IMR-90 (cell line): ENCODE data around the gene CAMTA1. TPM values are rescaled to one million over a fixed set of nuclear protein-coding genes. Genes with fewer than 3 reads are reported as not detected.

ENCODE experiments used
- ATAC-seq: fragments of 200-7000 bp; cut with Tn5 transposase; 2 replicates; pipeline ENCODE4 v1.9.1; 2020; ENCODE audit warnings: low read depth, mild to moderate bottlenecking, moderate library complexity
- BruUV-seq: library from RNA; stranded (reverse); fragments of 400-500 nt; replicated peaks from 2 replicates; lab custom pipeline; 2021; lab: Mats Ljungman, UMichigan
- CTCF ChIA-PET: fragments of 300-600 bp; formaldehyde crosslinking; extraction: SDS; loops from one replicate; lab custom pipeline; 2021; ENCODE audit warnings: antibody characterized with exemption; lab: Yijun Ruan, JAX
- POLR2A ChIA-PET: fragments of 300-600 bp; sonication (Branson Sonifier 250); formaldehyde crosslinking; loops from one replicate; lab custom pipeline; 2022; ENCODE audit warnings: antibody characterized with exemption; ENCODE audit not compliant: unreplicated experiment; lab: Charles Lee
- DNase-seq: peaks from one replicate; pipeline ENCODE4 v3.0.0; 2013
- H2AFZ ChIP-seq: replicated peaks from 2 replicates; pipeline ENCODE3; 2013; ENCODE audit warnings: low read length, mild to moderate bottlenecking; ENCODE audit not compliant: poor library complexity
- H2AK5ac ChIP-seq: 2 replicates; pipeline ENCODE4 v1.6.1; 2013; ENCODE audit warnings: low read depth, low read length, inconsistent platforms
- H2AK9ac ChIP-seq: replicated peaks from 2 replicates; pipeline ENCODE3; 2013; ENCODE audit warnings: mild to moderate bottlenecking, low read depth, low read length, moderate library complexity; ENCODE audit not compliant: poor library complexity
- H2BK120ac ChIP-seq: 2 replicates; pipeline ENCODE4 v1.6.1; 2013; ENCODE audit warnings: low read depth, low read length, inconsistent platforms
- H2BK15ac ChIP-seq: 3 replicates; pipeline ENCODE4 v1.6.1; 2013; ENCODE audit warnings: low read depth, low read length, inconsistent platforms
- H2BK20ac ChIP-seq: 2 replicates; pipeline ENCODE4 v1.6.1; 2013; ENCODE audit warnings: low read depth, mild to moderate bottlenecking, inconsistent platforms, low read length, moderate library complexity
- H2BK5ac ChIP-seq: 2 replicates; pipeline ENCODE4 v1.6.1; 2013; ENCODE audit warnings: mild to moderate bottlenecking, low read depth, low read length, inconsistent platforms; ENCODE audit not compliant: poor library complexity, severe bottlenecking
- H3K14ac ChIP-seq: replicated peaks from 2 replicates; pipeline ENCODE4 v1.6.1; 2013; ENCODE audit warnings: low read depth, low read length, inconsistent platforms
- H3K18ac ChIP-seq: 2 replicates; pipeline ENCODE4 v1.6.1; 2013; ENCODE audit warnings: low read depth, low read length, control low read depth
- H3K23ac ChIP-seq: 2 replicates; pipeline ENCODE4 v1.6.1; 2013; ENCODE audit warnings: low read depth, low read length, inconsistent platforms
- H3K27ac ChIP-seq: 2 replicates; pipeline ENCODE4 v1.5.1; 2013; ENCODE audit warnings: mild to moderate bottlenecking, control low read depth, low read length; ENCODE audit not compliant: insufficient read depth
- H3K27me3 ChIP-seq: 2 replicates; pipeline ENCODE4 v1.6.1; 2013; ENCODE audit warnings: low read length; ENCODE audit not compliant: control insufficient read depth, insufficient read depth
- H3K36me3 ChIP-seq: 2 replicates; pipeline ENCODE4 v1.6.1; 2013; ENCODE audit warnings: low read length, mixed read lengths; ENCODE audit not compliant: control insufficient read depth, insufficient read depth
- H3K4ac ChIP-seq: 2 replicates; pipeline ENCODE4 v1.6.1; 2013; ENCODE audit warnings: low read depth, low read length, inconsistent platforms
- H3K4me1 ChIP-seq: 2 replicates; pipeline ENCODE4 v1.6.1; 2013; ENCODE audit warnings: low read length, mixed read lengths; ENCODE audit not compliant: control insufficient read depth, insufficient read depth
- H3K4me2 ChIP-seq: 2 replicates; pipeline ENCODE4 v1.6.1; 2013; ENCODE audit warnings: low read depth, mild to moderate bottlenecking, control low read depth, low read length, moderate library complexity
- H3K4me3 ChIP-seq: 2 replicates; pipeline ENCODE4 v1.5.1; 2013; ENCODE audit warnings: low read depth, mild to moderate bottlenecking, control low read depth, low read length, moderate library complexity; ENCODE audit not compliant: insufficient read depth
- H3K56ac ChIP-seq: 2 replicates; pipeline ENCODE4 v1.6.1; 2013; ENCODE audit warnings: low read length, inconsistent platforms; ENCODE audit not compliant: insufficient read depth; ENCODE audit errors: extremely low read depth
- H3K79me1 ChIP-seq, 2 experiments: 2 replicates each; pipeline ENCODE4 v1.6.1; 2013; ENCODE audit warnings: low read length in 2 of 2, inconsistent platforms in 1 of 2, low read depth in 1 of 2
- H3K9ac ChIP-seq: 2 replicates; pipeline ENCODE4 v1.6.1; 2013; ENCODE audit warnings: low read depth, low read length, control low read depth
- H3K9me1 ChIP-seq: 2 replicates; pipeline ENCODE4 v1.6.1; 2013; ENCODE audit warnings: low read length, inconsistent platforms; ENCODE audit not compliant: insufficient read depth
- H3K9me3 ChIP-seq: 2 replicates; pipeline ENCODE4 v1.6.1; 2013; ENCODE audit warnings: low read length; ENCODE audit not compliant: control insufficient read depth, insufficient read depth
- H4K20me1 ChIP-seq: 2 replicates; pipeline ENCODE4 v1.6.1; 2013; ENCODE audit warnings: low read length, inconsistent platforms; ENCODE audit not compliant: insufficient read depth
- H4K5ac ChIP-seq: 2 replicates; pipeline ENCODE4 v1.6.1; 2013; ENCODE audit warnings: mild to moderate bottlenecking, low read depth, low read length, control low read depth
- H4K8ac ChIP-seq, 2 experiments: 2 replicates each; pipeline ENCODE4 v1.6.1; 2013; ENCODE audit warnings: low read depth in 2 of 2, low read length in 2 of 2, control low read depth in 1 of 2, inconsistent platforms in 1 of 2
- H4K91ac ChIP-seq: 2 replicates; pipeline ENCODE4 v1.6.1; 2013; ENCODE audit warnings: low read depth, low read length, inconsistent platforms; ENCODE audit not compliant: insufficient read depth
- BHLHE40 ChIP-seq: fragments of 150-350 bp; IDR thresholded peaks from 2 replicates; pipeline ENCODE4 v1.6.1; 2016; ENCODE audit warnings: mild to moderate bottlenecking, low read depth, low read length
- FOS ChIP-seq: fragments of 150-350 bp; IDR thresholded peaks from 2 replicates; pipeline ENCODE4 v1.6.1; 2016; ENCODE audit warnings: low read depth, low read length
- MAFK ChIP-seq: IDR thresholded peaks from 2 replicates; pipeline ENCODE4 v1.6.1; 2012; ENCODE audit warnings: low read depth, low read length, improper control_type of control experiment
- MAZ ChIP-seq: IDR thresholded peaks from 2 replicates; pipeline ENCODE4 v1.6.1; 2012; ENCODE audit warnings: low read depth, mild to moderate bottlenecking, low read length, improper control_type of control experiment, moderate library complexity, borderline replicate concordance
- MXI1 ChIP-seq: IDR thresholded peaks from 2 replicates; pipeline ENCODE4 v1.6.1; 2012; ENCODE audit warnings: low read depth, mild to moderate bottlenecking, low read length, moderate library complexity, borderline replicate concordance
- NFE2L2 ChIP-seq: fragments of 150-350 bp; IDR thresholded peaks from 2 replicates; pipeline ENCODE4 v1.6.1; 2016; ENCODE audit warnings: low read depth, mild to moderate bottlenecking, low read length
- RAD21 ChIP-seq: IDR thresholded peaks from 2 replicates; pipeline ENCODE4 v1.6.1; 2012; ENCODE audit warnings: low read length, improper control_type of control experiment
- WGBS, 2 experiments: methylation state at CpG; one replicate each; pipeline versions ENCODE4 v1.1.5 to v1.1.7; 2013; ENCODE audit warnings: missing lambda C conversion rate in 2 of 2; ENCODE audit not compliant: insufficient read length in 1 of 2; ENCODE audit errors: extremely low coverage in 2 of 2; 5-methylcytosine and 5-hydroxymethylcytosine counted together
- dilution Hi-C: fragments of 300-500 bp; cut with HindIII; formaldehyde crosslinking; loops from one replicate; pipeline ENCODE4 v1.14.3; 2018; ENCODE audit warnings: low sequenced_read_pairs; ENCODE audit not compliant: unreplicated experiment
- in situ Hi-C: fragments of 300-500 bp; cut with MboI; formaldehyde crosslinking; loops from 3 replicates; pipeline ENCODE4 v1.14.3; 2019; ENCODE audit warnings: low sequenced_read_pairs, inconsistent platforms, mixed read lengths
- intact Hi-C: fragments of 100-400 bp; cut with micrococcal nuclease; formaldehyde crosslinking; loops from 2 replicates; pipeline ENCODE4 v1.10.0; 2022
- polyA plus RNA-seq, 3 experiments: library from polyadenylated mRNA; depleted of rRNA; stranded (reverse); fragments of >200 nt; gene quantifications; 2 replicates each; pipeline ENCODE4 v1.2.3, GENCODE V29; 2012; ENCODE audit warnings: low replicate concordance in 1 of 3
- total RNA-seq: library from RNA; depleted of rRNA; stranded (reverse); fragments of >200 nt; gene quantifications from 2 replicates; pipeline ENCODE4 v1.2.3, GENCODE V29; 2012
- TF ChIP-seq, protein P1 (sequence below): conservative IDR thresholded peaks from 2 replicates; pipeline ENCODE4 v1.5.1; 2012; ENCODE audit warnings: mild to moderate bottlenecking, low read depth, low read length, improper control_type of control experiment
- TF ChIP-seq, protein P2 (sequence below): fragments of 150-350 bp; IDR thresholded peaks from 2 replicates; pipeline ENCODE4 v1.6.1; 2017; ENCODE audit warnings: mild to moderate bottlenecking, antibody characterized with exemption, low read length, low read depth

CAMTA1 gene
- total and polyA plus RNA-seq, 2 of the 4 experiments (the other 2 are of a cell fraction), result 35.5 to 74.3 TPM

DNA sequence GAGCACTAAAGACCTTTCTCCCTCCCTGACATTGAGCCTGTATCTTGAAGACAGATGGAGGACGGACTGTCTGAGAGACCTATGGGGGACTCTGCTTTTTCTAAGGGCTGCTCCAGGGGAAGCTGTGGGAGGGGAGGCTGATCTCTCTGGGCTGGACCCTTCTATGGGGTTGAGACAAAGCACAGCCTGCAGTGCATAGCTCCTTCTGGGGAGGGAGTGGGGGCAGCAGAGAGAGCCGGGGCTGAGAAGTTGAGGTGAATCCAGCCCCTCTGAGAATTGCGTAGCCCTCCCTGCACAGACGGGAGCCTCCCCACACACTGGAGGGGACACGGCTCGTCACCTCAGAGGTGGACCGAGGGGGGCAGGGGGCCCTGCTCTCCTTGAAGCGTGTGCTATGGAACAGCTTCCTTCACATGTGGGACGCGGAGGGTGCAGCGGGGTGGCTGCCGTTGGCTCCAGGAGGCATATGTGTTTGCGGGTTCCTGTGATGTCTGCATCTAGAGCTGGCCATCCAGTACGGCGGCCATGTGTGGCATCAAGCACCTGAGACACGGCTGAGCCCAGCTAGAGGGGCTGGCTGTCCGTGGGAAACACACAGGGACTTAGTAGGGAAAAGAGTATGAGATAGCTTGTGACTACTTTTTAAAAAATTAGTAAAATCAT, 299.1 kb downstream of the CAMTA1 start:
- Histone ChIP-seq H3K4me2 (no peak overlapping the region), H3K9ac (no peak overlapping the region), H2BK120ac (no peak overlapping the region), H2AK9ac (no peak overlapping the region), H3K4me3 (no peak overlapping the region), H3K23ac (no peak overlapping the region), H2AFZ (no peak overlapping the region), H2BK20ac (no peak overlapping the region), H3K79me1 (no peaks in the 10 kb centered on the region), H3K9me1 (no peaks in the 10 kb centered on the region), H2AK5ac (no peak overlapping the region), H3K56ac (no peak overlapping the region), H4K8ac (no peak overlapping the region), H3K4me1 (no peaks in the 10 kb centered on the region), H2BK15ac (no peak overlapping the region), H3K27ac (no peak overlapping the region), H3K14ac (no peak overlapping the region), H3K9me3 (peaks cover 7% of the 10 kb centered on the region), H2BK5ac (no peak overlapping the region), H3K4ac (no peak overlapping the region), H3K18ac (no peak overlapping the region), H3K36me3 (no peaks in the 10 kb centered on the region), H3K27me3 (peaks cover 22% of the 10 kb centered on the region), H4K91ac (no peak overlapping the region), H4K5ac (no peak overlapping the region), H4K20me1 (no peaks in the 10 kb centered on the region)
- TF ChIP-seq MXI1 (no peak), MAZ (no peak), MAFK (no peak), FOS (no peak), NFE2L2 (no peak), RAD21 (no peak), BHLHE40 (no peak)
- TF ChIP-seq, protein P1, sequence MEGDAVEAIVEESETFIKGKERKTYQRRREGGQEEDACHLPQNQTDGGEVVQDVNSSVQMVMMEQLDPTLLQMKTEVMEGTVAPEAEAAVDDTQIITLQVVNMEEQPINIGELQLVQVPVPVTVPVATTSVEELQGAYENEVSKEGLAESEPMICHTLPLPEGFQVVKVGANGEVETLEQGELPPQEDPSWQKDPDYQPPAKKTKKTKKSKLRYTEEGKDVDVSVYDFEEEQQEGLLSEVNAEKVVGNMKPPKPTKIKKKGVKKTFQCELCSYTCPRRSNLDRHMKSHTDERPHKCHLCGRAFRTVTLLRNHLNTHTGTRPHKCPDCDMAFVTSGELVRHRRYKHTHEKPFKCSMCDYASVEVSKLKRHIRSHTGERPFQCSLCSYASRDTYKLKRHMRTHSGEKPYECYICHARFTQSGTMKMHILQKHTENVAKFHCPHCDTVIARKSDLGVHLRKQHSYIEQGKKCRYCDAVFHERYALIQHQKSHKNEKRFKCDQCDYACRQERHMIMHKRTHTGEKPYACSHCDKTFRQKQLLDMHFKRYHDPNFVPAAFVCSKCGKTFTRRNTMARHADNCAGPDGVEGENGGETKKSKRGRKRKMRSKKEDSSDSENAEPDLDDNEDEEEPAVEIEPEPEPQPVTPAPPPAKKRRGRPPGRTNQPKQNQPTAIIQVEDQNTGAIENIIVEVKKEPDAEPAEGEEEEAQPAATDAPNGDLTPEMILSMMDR, result no peak
- TF ChIP-seq, protein P2, sequence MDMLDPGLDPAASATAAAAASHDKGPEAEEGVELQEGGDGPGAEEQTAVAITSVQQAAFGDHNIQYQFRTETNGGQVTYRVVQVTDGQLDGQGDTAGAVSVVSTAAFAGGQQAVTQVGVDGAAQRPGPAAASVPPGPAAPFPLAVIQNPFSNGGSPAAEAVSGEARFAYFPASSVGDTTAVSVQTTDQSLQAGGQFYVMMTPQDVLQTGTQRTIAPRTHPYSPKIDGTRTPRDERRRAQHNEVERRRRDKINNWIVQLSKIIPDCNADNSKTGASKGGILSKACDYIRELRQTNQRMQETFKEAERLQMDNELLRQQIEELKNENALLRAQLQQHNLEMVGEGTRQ, result no peak
- WGBS, 2 experiments, result 85% methylated on average over 4 of the region's 17 CpGs; no CpG with 5 or more reads in 1 of the 2 experiments
- dilution Hi-C loops (no loop called here), intact Hi-C loops (no loop called here), in situ Hi-C loops (no loop called here)
- ChIA-PET CTCF (interaction anchor here (3.2 kb wide), 1 partner anchor 14 kb away, joined by 13 read pairs; no protein-coding TSS in a partner anchor), POLR2A (no interaction called here)
- no TSS peak for BruUV-seq
- DNase-seq (no peak), ATAC-seq (no peak)
